SH-SY5Y (cell line): ENCODE results near the gene CACNA2D2.

Experiments used
- GATA2 ChIP-seq: IDR thresholded peaks from 2 replicates; pipeline ENCODE4 v1.6.1; 2011; ENCODE audit warnings: mild to moderate bottlenecking, low read depth, low read length
- GATA3 ChIP-seq: IDR thresholded peaks from 2 replicates; pipeline ENCODE4 v1.6.1; 2011; ENCODE audit warnings: low read depth, mild to moderate bottlenecking, low read length, moderate library complexity

DNA sequence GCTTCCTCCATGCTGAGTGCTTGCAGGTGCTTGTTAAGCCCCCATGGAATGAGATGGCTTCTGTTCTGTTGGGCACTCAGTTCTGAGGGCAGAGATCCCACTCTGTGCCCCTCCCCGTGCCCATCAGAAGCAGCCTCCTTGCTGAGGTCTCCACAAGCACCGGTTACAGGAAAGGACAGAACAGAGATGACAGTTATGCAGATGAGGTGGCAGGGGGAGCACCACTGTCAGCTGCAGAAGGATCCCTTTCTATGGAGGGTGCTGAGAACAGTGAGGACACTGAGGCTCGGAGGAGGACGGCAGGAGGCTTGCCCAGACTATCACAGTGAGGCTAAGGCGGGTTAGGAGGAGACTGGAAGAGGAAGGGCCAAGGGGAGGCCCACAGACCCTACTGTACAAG, 12.4 kb downstream of the CACNA2D2 start:
- no peak for TF ChIP-seq GATA2
- TF ChIP-seq GATA3: no peak
